NCI-H187 (cell line): ENCODE results near the gene TWIST2.

Experiments
- DNase-seq, 2 experiments: peaks; one replicate each; lab custom pipeline; 2025; lab: John Stamatoyannopoulos, UW

Gene TWIST2

GRCh38 chr2:238920053-238920452 lies 72.2 kb downstream of the TWIST2 start:
- DNase-seq, result no peak

GRCh38 chr2:238920601-238921001 lies 72.7 kb downstream of the TWIST2 start:
- no peak for DNase-seq

GRCh38 chr2:238921259-238921658 lies 73.4 kb downstream of the TWIST2 start:
- DNase-seq, result no peak

GRCh38 chr2:238921681-238922319 lies 73.9 kb downstream of the TWIST2 start:
- DNase-seq, result no peak

GRCh38 chr2:238922435-238922834 lies 74.5 kb downstream of the TWIST2 start:
- no peak for DNase-seq

- DNase-seq, result no peak
Measured at GRCh38 chr2:238924032-238924431, 76.1 kb downstream of the TWIST2 start.

GRCh38 chr2:238924796-238925195 lies 76.9 kb downstream of the TWIST2 start:
- no peak for DNase-seq

- no peak for DNase-seq
Measured at GRCh38 chr2:238925281-238925680, 77.4 kb downstream of the TWIST2 start.

GRCh38 chr2:238925816-238926521 lies 78.1 kb downstream of the TWIST2 start:
- DNase-seq, result no peak

GRCh38 chr2:238926761-238927611 lies 79.1 kb downstream of the TWIST2 start:
- DNase-seq, result no peak

GRCh38 chr2:238927746-238928519 lies 80.0 kb downstream of the TWIST2 start:
- DNase-seq, result no peak

GRCh38 chr2:238928520-238929241 lies 80.8 kb downstream of the TWIST2 start:
- no peak for DNase-seq

GRCh38 chr2:238929242-238930081 lies 81.6 kb downstream of the TWIST2 start:
- DNase-seq, result no peak

- DNase-seq, result no peak
Measured at GRCh38 chr2:238930216-238930615, 82.3 kb downstream of the TWIST2 start.

GRCh38 chr2:238936162-238937052 lies 88.5 kb downstream of the TWIST2 start:
- DNase-seq, result no peak

GRCh38 chr2:238938003-238938400 lies 90.1 kb downstream of the TWIST2 start:
- DNase-seq, result no peak

- DNase-seq, result no peak
Measured at GRCh38 chr2:238938401-238939055, 90.6 kb downstream of the TWIST2 start.

- DNase-seq, result no peak
Measured at GRCh38 chr2:238939074-238939473, 91.2 kb downstream of the TWIST2 start.
